HG03558 (cell line): ENCODE data around the gene PNMA1.

Experiments
- ATAC-seq: cut with Tn5 transposase; IDR thresholded peaks from one replicate; pipeline ENCODE4 v1.9.1; 2021; ENCODE audit warnings: moderate number of reproducible peaks; ENCODE audit not compliant: unreplicated experiment; ENCODE audit errors: extremely low read depth

Gene PNMA1

DNA sequence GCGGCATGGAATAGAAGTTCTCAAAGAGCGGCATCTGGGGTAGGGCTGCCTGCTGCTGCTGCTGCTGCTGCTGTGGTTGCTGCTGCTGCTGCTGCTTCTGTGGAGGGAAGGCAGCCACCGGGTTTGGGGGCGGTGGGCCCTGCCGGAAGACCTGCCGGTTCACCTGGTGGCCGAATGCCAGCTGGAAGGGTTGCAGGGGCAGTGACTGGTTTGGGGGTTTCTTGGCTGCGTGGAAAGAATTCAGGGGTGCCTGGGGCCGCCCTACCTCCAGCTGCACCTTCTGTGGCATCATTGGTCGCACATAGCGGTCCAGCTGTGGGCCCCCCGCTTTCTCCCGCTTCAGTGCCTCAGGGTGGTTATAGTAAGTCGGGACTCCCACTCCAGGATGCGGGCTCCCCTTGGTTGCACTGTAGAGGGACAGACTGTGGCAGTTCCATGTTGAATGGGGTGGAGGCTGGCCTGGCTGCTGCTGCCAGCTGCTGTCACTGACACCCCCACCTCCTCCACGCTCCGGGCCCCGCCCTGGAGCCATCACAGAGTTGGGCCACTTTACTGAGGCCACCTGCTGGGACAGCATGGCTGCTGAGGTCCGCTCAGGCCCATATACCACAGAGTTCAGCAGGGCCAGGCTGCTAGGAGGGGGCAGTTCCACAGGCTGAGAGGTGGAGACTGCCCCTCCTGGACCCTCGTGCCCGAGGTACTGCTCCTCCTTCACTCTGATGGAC, 25.2 kb upstream of the PNMA1 start:
- ATAC-seq = no peak

DNA sequence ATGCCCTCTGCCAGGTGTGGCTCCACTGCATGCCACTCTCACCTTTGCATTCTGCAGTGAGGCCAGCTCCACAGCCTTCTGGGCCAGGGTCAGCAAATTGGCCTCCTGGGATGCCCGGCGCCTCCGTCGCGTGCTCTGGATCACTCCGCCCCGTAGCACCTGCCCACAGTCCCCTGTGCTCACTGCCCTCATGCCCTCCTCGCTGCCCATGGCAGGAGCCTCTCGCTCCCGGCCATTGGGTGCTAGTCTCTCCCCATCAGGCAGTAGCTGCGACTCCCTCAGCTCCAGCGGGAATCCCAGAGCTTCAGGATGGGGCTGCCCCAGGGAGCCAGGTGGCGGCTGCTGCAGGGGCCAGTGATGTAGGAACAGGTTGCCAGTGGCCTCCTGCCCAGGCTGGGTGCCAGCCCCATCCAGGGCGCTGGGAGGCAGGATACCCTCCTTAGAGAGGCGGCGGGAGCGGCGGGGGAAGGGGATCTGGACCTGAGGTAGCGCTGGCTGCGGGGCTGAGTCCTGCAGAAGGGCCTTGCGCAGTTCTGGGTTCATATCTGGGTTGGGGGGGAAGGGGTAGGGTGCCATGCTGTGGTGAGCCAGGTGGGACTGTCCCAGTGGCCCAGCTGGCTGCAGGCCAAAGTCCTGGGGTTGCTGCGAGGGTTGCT, 24.5 kb upstream of the PNMA1 start:
- ATAC-seq = no peak

DNA sequence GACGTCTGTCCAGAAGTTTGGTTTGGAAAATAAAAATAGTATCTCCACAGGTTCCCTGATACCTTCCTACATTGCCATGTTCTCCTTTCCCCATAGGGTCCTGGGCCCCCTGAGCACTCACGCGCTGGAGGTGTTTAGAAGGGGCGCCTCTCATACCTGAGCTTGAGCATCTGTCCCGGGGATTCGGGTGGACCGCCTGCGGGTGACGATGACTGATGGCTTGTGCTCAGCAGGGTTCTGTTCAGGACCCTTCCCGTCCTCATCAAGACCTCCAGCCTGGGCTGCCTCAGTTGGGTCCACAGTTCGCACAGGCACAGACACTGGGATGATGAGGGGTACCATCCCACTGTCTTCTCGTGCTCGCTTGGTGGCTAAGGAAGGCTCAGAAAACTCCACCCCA, 22.7 kb upstream of the PNMA1 start:
- ATAC-seq = no peak

DNA sequence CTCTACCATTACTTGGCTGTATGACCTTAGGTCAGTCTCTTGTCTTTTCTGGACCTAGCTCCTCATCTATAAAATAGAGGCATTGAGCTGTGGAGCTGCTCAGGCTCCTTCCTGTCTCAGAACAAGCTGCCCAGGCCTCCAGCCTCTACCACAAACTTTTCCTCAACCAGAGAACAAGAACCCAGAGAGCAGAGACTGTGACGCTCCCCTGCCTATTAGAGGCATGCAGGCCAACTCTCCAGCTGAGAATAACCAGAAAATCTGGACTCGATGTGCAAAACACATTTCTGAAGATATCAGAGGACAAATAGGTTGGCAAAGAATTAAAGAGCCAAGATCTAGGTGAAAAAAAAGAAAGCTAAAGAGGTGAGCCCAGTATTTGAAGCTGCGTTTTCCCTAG, 17.8 kb upstream of the PNMA1 start:
- ATAC-seq = no peak

DNA sequence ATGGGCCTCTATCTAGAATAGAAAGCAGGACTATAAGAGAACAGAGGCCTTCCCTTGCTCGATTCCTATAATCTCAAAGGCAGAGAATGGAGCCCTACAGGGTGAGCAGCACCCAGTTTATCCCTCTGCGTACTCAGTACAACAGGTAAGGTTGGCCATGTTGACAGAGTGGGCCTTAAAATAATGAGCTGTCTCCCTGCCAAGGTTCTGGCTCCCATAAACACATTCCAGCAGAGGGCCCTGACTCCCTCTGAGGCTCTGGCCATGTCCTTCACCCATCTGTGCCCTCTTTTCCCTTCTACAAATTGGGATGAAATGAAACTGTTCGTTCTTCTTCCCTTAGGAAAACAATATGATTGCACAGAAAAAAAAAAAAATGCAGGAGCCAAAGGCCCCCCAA, 16.9 kb upstream of the PNMA1 start:
- ATAC-seq = no peak

DNA sequence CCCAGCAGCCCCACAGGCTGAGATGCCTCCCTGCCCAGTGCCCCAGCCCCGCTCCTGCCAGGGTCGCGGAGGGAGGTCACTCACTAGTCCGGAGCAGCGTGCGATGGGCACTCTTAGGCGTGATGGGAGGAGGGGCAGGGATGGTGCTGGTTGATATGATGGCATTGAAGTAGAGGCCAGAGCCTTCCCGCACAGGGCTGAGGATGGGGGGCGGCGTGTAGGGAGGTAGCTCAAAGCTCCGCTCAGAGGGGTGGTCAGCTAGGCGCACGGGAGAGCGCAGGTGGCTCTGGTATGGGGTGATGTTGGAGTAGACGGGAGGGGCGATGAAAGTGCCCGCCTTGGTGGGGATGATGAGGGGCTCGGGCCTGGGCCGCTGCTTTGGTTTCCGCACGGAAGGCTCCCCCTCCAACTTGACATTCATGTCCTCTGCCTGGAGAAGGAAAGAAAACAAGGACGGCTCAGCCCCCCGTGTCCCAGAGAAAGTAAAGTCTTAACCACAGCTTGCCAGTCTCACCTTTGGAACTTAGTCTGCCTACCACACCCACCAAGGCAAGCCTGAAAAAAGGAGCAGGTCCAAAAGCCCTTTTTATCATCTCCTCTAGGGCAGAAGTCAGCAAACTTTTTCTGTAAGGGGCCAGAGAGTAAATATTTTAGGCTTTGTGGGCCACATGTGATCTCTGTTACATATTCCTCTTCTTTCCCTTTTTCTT, 15.5 kb upstream of the PNMA1 start:
- ATAC-seq = no peak

- ATAC-seq = no peak
These were observed 14.6 kb upstream of the PNMA1 start for GRCh38 chr14:73728717-73729330.

DNA sequence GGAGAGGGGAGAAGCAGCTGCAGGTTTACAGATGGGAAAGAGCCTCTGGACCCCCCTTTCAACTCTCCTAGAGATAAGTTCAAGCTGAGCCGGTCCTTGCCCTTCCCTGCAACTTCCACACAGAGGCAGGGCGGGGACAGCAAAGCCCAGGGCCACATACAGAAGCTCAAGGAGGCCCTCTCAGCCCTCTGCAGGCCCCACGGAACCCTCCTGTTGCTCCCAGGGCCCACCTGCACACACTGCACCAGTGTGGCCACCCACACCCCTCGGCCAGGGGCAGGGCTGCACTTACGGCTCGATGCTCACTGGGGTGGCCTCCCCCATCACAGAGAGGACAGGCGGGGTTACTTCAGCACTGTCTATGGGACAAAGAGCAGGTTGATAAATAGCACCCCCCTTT, 13.0 kb upstream of the PNMA1 start:
- ATAC-seq = no peak

- no peak for ATAC-seq
These were observed 12.1 kb upstream of the PNMA1 start for GRCh38 chr14:73726025-73726961.

GRCh38 chr14:73725116-73726024, 11.2 kb upstream of the PNMA1 start:
- no peak for ATAC-seq

DNA sequence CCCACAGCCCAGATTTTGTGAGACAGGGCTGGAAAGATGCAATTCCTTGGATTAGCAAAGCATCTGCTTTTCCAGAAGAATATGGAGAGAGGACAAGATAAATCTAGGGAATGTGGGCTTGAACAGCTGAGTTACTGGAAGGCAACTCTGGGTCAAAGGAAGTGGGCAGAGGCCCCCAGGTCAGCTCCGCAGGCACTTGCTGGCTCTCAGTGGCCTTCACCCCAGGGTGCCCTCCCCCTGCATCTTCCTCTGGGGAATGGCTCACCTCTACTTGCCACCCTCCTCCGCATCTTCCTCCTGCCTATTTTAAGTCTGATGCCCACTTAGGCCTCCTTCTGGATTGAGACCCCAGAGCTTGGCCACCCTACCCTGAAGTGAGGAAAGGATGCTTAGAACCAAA, 10.5 kb upstream of the PNMA1 start:
- ATAC-seq = no peak

DNA sequence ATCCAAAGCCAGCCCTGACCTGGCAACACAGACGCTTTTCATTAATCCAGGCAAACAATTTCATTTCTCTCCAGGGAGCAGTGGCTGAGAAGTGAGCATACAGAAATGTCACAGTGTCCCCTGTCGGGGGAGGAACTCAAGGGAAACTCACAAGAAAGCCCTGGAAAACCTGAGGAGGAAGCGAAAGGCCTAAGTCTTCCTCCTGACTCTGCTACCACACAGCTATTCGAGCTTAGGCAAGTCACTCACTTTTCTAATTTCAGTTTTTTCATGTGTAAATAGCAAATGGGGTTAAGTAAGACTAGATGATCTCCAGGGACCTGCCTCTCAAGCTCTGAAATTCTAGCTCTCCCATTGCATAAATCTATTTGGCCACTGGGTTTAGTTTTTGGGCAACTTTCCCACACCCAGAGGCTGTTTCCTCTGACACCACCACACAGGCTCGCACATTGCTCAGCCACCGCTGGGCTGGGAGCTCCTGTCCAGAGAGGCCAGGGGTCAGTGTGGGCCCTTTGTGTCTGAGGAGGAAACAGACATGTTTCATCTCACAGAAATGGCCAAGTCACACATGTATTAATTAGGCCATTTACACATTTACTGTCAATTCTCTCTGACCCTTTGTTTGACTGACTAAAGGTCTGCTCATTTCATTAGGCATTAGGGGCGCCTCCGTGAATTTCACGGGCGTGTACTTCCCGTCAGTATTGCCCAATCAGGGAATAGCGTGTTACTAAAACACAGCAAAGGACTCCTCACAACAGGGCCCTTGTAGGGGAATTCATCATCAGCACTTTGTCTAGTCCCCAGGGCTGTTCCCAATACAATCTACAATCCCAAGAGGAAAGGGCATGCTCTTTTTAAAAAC, 9.8 kb upstream of the PNMA1 start:
- ATAC-seq = no peak

DNA sequence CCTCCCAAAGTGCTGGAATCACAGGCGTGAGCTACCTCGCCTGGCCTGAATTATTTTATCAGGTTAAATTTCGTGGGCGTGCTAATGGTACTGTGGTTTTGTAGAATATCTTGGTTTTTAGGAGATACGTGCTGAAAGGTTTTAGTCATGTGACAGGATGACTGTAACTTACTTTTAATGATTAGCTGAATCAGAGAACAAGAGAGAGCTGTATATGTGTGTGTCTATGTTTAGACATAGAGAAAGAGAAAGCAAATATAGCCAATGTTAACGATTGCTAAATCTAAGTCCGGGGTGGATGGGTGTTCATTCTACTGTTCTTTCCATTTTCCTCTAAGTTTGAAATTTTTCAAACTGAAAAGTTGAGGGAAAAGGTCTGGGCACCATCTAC, 9.2 kb upstream of the PNMA1 start:
- ATAC-seq = no peak

GRCh38 chr14:73722581-73722980, 8.4 kb upstream of the PNMA1 start:
- ATAC-seq = no peak

DNA sequence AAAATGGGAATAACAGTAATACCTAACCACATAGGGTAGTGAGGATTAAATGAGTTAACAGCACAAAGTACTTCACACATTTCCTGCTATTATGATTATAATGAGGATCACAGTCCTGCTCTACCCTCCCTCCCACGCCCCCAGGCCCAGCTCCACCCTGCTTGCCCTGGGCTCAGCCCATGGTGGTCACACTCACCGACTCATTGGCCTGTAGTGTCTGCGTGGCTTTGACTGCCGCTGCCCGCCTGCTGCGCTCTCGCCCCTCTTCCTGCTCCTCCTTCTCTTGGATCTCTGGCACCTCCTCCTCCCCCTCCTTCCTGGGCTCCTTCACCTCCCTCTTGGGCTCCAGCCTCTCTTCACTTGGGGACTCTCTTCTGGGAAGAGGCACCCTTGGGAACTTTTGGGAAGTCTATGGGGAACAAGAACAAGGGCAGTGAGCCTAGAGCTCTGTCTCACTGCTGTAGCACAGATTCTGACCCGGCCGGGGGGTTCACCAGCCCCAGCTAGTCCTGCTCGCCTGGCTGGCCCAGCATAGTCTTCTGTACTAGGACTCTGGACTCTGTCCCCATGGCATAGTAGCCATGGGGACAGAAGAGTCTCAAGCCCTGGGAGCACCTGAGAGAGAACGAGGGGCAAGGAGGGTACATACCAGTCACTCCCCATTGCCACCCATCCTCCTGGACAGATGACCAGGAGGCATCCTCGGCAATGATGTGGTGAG, 7.1 kb upstream of the PNMA1 start:
- ATAC-seq = no peak

DNA sequence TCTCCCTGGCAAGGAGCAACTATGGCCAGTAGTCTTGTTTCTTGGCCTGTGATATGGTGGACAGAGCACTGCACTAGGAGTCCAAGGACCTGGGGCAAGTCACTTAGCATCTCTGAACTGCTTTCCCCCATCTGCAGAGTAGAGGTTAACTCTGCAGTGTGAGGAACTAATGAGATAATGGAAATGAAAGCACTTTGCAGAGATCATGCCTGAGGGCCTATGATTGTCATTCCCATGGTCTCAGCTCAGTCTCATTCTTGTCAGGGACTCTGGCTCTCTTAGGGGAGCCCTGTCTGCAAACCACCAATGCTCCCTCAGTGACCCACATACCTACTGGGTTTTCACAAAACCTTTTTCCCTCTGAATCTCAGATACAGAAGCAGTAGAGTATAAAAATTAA, 6.5 kb upstream of the PNMA1 start:
- no peak for ATAC-seq

DNA sequence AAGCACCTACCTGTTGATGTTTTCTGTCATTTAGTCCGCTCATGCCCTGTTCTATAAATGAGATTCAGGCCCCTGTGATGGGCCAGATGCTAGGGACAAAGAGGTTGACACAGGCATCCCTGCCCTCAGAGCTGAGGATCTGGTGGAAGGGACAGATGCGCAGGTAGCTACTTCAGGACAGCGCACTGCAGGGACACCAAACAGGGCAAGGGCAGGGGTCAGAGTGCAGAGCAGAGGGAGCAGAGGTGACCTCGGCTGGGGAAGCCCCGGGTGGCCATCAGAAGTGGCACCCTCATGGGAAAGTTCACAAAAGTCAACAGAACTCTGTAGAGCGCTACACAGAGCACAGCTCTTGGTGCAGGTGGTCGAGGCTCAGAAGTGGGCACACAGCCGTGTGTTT, 5.6 kb upstream of the PNMA1 start:
- ATAC-seq = no peak

GRCh38 chr14:73719361-73719760, 5.2 kb upstream of the PNMA1 start:
- no peak for ATAC-seq
